IMR-90 (cell line): Measurements from ENCODE around the gene RAI14.

Source experiments
- CTCF ChIP-seq: conservative IDR thresholded peaks from 2 replicates; pipeline ENCODE4 v1.5.1; 2012; ENCODE audit warnings: mild to moderate bottlenecking, low read depth, low read length, improper control_type of control experiment
- POLR2A ChIP-seq: IDR thresholded peaks from 2 replicates; pipeline ENCODE4 v1.6.1; 2012; ENCODE audit warnings: mild to moderate bottlenecking, low read depth, low read length
- RAD21 ChIP-seq: IDR thresholded peaks from 2 replicates; pipeline ENCODE4 v1.6.1; 2012; ENCODE audit warnings: low read length, improper control_type of control experiment

GRCh38 chr5:34651791-34652190 is 4.3 kb upstream of the RAI14 start:
- TF ChIP-seq CTCF (no peak), POLR2A (no peak), RAD21 (no peak)
